HepG2 (cell line): ENCODE data around the gene C21orf91. TPM values are rescaled to one million over a fixed set of nuclear protein-coding genes. Genes with fewer than 3 reads are reported as not detected.
A peak's percentile ranks its signal among the peaks of the same experiment; 100 is the strongest.

Source experiments
- ATAC-seq: fragments of 200-7000 bp; cut with Tn5 transposase; 3 replicates; pipeline ENCODE4 v1.9.1; 2020; ENCODE audit warnings: mild to moderate bottlenecking, moderate library complexity
- BruUV-seq: library from RNA; stranded (reverse); fragments of 400-500 nt; replicated peaks from 2 replicates; lab custom pipeline; 2021; lab: Mats Ljungman, UMichigan
- CTCF ChIA-PET: fragments of 300-600 bp; formaldehyde crosslinking; extraction: SDS; loops from one replicate; lab custom pipeline; 2021; ENCODE audit warnings: low total read pairs, inconsistent platforms, low intra/inter-chr PET ratio; lab: Yijun Ruan, JAX
- POLR2A ChIA-PET: fragments of 350-600 bp; sonication (Branson Sonifier 250); formaldehyde crosslinking; loops from one replicate; lab custom pipeline; 2020; ENCODE audit warnings: antibody characterized with exemption, inconsistent platforms; lab: Yijun Ruan, JAX
- DNase-seq: peaks from one replicate; pipeline ENCODE4 v3.0.0-alpha.2; 2015; ENCODE audit warnings: low spot score
- FAIRE-seq: peaks from 3 replicates; lab custom pipeline; 2011; peaks lifted over from hg19 to GRCh38; lab: Jason Lieb, UNC
- H2AFZ ChIP-seq: one replicate; pipeline ENCODE4 v1.6.1; 2011; ENCODE audit warnings: low read length, inconsistent platforms
- H3K27ac ChIP-seq: fragments of 300-600 bp; 3 replicates; pipeline ENCODE4 v1.8.0; 2011; ENCODE audit warnings: mixed run types, mild to moderate bottlenecking, mixed read lengths, low read length, inconsistent platforms; ENCODE audit not compliant: insufficient read depth; ENCODE audit errors: extremely low read length
- H3K27me3 ChIP-seq, 2 experiments: fragments of 200-600 bp in 1 of 2; 2 replicates in 1 of 2; 3 replicates in 1 of 2; pipeline versions ENCODE4 v1.6.0 to v1.8.0; 2011; ENCODE audit warnings: low read length in 2 of 2, mild to moderate bottlenecking in 2 of 2, moderate library complexity in 2 of 2, inconsistent platforms in 1 of 2; ENCODE audit not compliant: insufficient read depth in 2 of 2, control insufficient read depth in 1 of 2
- H3K36me3 ChIP-seq, 2 experiments: fragments of 200-600 bp in 1 of 2; replicated peaks in 1 of 2; 2 replicates in 1 of 2; 3 replicates in 1 of 2; pipeline versions ENCODE4 v1.5.1 to v1.8.0; 2011; ENCODE audit warnings: low read length in 2 of 2, inconsistent platforms in 1 of 2; ENCODE audit not compliant: insufficient read depth in 2 of 2, control insufficient read depth in 1 of 2
- H3K4me1 ChIP-seq: 2 replicates; pipeline ENCODE4 v1.5.1; 2012; ENCODE audit warnings: low read length, inconsistent platforms; ENCODE audit not compliant: insufficient read depth
- H3K4me2 ChIP-seq: 2 replicates; pipeline ENCODE4 v1.6.0; 2011; ENCODE audit warnings: low read depth, low read length, inconsistent platforms
- H3K4me3 ChIP-seq, 3 experiments: fragments of 200-600 bp in 1 of 3; sonication (generic), shearing (Covaris generic) in 1 of 3; replicated peaks in 1 of 3; 2 replicates each; pipeline ENCODE4 v1.5.1; 2011 to 2016; ENCODE audit warnings: low read length in 3 of 3, inconsistent platforms in 2 of 3, low read depth in 2 of 3, mild to moderate bottlenecking in 2 of 3, control low read depth in 1 of 3, mixed read lengths in 1 of 3; ENCODE audit not compliant: insufficient read depth in 1 of 3
- H3K79me2 ChIP-seq: one replicate; pipeline ENCODE4 v1.6.1; 2011; ENCODE audit warnings: low read length, inconsistent platforms; ENCODE audit not compliant: insufficient read depth
- H3K9ac ChIP-seq: 2 replicates; pipeline ENCODE4 v1.6.0; 2011; ENCODE audit warnings: mild to moderate bottlenecking, low read depth, low read length, inconsistent platforms; ENCODE audit not compliant: insufficient read depth
- H3K9me3 ChIP-seq: 2 replicates; pipeline ENCODE4 v1.5.1; 2012; ENCODE audit warnings: mild to moderate bottlenecking, low read length
- H4K20me1 ChIP-seq: 2 replicates; pipeline ENCODE4 v1.6.0; 2011; ENCODE audit warnings: inconsistent platforms, mild to moderate bottlenecking, low read length, moderate library complexity; ENCODE audit not compliant: insufficient read depth
- ATM ChIP-seq: fragments of 450-650 bp; IDR thresholded peaks from 2 replicates; pipeline ENCODE4 v1.7.1; 2017; ENCODE audit warnings: mild to moderate bottlenecking, borderline replicate concordance
- HNF1A ChIP-seq, 2 experiments: sonication (generic) in 1 of 2; formaldehyde crosslinking in 1 of 2; IDR thresholded peaks; 2 replicates each; pipeline versions ENCODE4 v1.4.0 to v1.6.1; 2016 to 2020; ENCODE audit warnings: borderline replicate concordance in 1 of 2, low read depth in 1 of 2, mild to moderate bottlenecking in 1 of 2, missing genetic modification reagents in 1 of 2
- MAFF ChIP-seq: IDR thresholded peaks from 2 replicates; pipeline ENCODE4 v1.6.1; 2011; ENCODE audit warnings: low read depth, low read length, improper control_type of control experiment
- MAFK ChIP-seq, 2 experiments: IDR thresholded peaks in 1 of 2; conservative IDR thresholded peaks in 1 of 2; 2 replicates each; pipeline ENCODE4 v1.6.1; 2011; ENCODE audit warnings: improper control_type of control experiment in 2 of 2, low read length in 2 of 2
- ZNF138 ChIP-seq: sonication (generic); formaldehyde crosslinking; IDR thresholded peaks from 2 replicates; pipeline ENCODE4 v1.5.0; 2020; ENCODE audit warnings: mild to moderate bottlenecking, low read depth, missing genetic modification reagents
- WGBS: methylation state at CpG from one replicate; pipeline ENCODE4 v1.1.6; 2017; ENCODE audit warnings: low lambda C conversion rate; 5-methylcytosine and 5-hydroxymethylcytosine counted together
- in situ Hi-C: cut with HindIII; loops from 2 replicates; pipeline ENCODE4 v1.10.0; 2017; ENCODE audit warnings: low pct_unique_long_range_greater_than_20kb; ENCODE audit not compliant: extremely low pct_ligation_motif_present
- intact Hi-C: fragments of 100-400 bp; cut with micrococcal nuclease; formaldehyde crosslinking; loops from one replicate; pipeline ENCODE4 v1.10.0; 2022; ENCODE audit not compliant: unreplicated experiment
- polyA plus RNA-seq, 8 experiments: library from polyadenylated mRNA; depleted of rRNA in 3 of 8; stranded (reverse) in 7 of 8; unstranded in 1 of 8; fragments of >200 nt; fragmentation: Illumina TruSeq in 4 of 8; extraction: Trizol in 4 of 8; gene quantifications; 2 replicates each; pipeline versions ENCODE4 v1.2.1 to v1.2.3, GENCODE V29; 2011 to 2016; ENCODE audit warnings: low read depth in 4 of 8, missing spikeins in 1 of 8, mixed read lengths in 1 of 8; ENCODE audit not compliant: insufficient read depth in 1 of 8
- total RNA-seq, 5 experiments: library from RNA; depleted of rRNA; stranded (reverse); fragments of >200 nt; fragmentation: Illumina TruSeq; extraction: Trizol; gene quantifications; 2 replicates each; pipeline ENCODE4 v1.2.3, GENCODE V29; 2016; ENCODE audit warnings: low read depth in 1 of 5

Gene C21orf91
- total and polyA plus RNA-seq, 2 of the 13 experiments (the other 11 are each of a cell fraction or from before 2014, with no cell fraction given) = 2.9 to 7.8 TPM

GRCh38 chr21:17797967-17798366 lies 21.2 kb downstream of the C21orf91 start:
- Histone ChIP-seq H3K4me3 (no peak overlapping the region), H3K4me1 (peaks cover 19% of the 10 kb centered on the region), H3K79me2 (no peaks in the 10 kb centered on the region), H3K4me2 (no peak overlapping the region), H3K9ac (no peak overlapping the region), H4K20me1 (no peaks in the 10 kb centered on the region), H3K27ac (no peak overlapping the region), H3K27me3 (no peaks in the 10 kb centered on the region), H3K9me3 (no peaks in the 10 kb centered on the region), H2AFZ (no peak overlapping the region), H3K36me3 (peaks cover 4 to 20% of the 10 kb centered on the region in 2 experiments; a peak in 3 of 5 replicates)
- 99% methylated on average over 2 of the region's 2 CpGs for WGBS
- DNase-seq (no peak), ATAC-seq (no peak), FAIRE-seq (no peak)
- ChIA-PET CTCF (no interaction called here), POLR2A (interaction anchor here (1.3 kb wide), 1 partner anchor 20 kb away, joined by 3 read pairs; no protein-coding TSS in a partner anchor)
- in situ Hi-C loops (no loop called here), intact Hi-C loops (no loop called here)
- TF ChIP-seq HNF1A (IDR thresholded peaks at IDR 0.05; ENCODE audit: low read depth) = no peak
- TF ChIP-seq HNF1A (CRISPR knock-in tag; IDR thresholded peaks at IDR 0.05; ENCODE audit: borderline replicate concordance) = no peak
- TF ChIP-seq MAFF = peak; percentile 90
- peak; percentile 83 to 93 for TF ChIP-seq MAFK (conservative IDR thresholded peaks at IDR 0.05 in 1 of 2, IDR thresholded peaks at IDR 0.05 in 1 of 2; ENCODE audit: low read length in 2 of 2)
- TF ChIP-seq ZNF138 (CRISPR knock-in tag) = no peak
- TF ChIP-seq ATM = no peak
- no TSS peak for BruUV-seq
